Measurements from ENCODE around the gene SYNJ2. TPM values are rescaled to one million over a fixed set of nuclear protein-coding genes. Genes with fewer than 3 reads are reported as not detected.
A peak's percentile ranks its signal among the peaks of the same experiment; 100 is the strongest.
"Not testable (repeated sequence)": the region's sequence is repeated elsewhere in the genome, so short reads cannot be mapped to it uniquely, and the experiment has no call there.

The SYNJ2 gene, protein sequence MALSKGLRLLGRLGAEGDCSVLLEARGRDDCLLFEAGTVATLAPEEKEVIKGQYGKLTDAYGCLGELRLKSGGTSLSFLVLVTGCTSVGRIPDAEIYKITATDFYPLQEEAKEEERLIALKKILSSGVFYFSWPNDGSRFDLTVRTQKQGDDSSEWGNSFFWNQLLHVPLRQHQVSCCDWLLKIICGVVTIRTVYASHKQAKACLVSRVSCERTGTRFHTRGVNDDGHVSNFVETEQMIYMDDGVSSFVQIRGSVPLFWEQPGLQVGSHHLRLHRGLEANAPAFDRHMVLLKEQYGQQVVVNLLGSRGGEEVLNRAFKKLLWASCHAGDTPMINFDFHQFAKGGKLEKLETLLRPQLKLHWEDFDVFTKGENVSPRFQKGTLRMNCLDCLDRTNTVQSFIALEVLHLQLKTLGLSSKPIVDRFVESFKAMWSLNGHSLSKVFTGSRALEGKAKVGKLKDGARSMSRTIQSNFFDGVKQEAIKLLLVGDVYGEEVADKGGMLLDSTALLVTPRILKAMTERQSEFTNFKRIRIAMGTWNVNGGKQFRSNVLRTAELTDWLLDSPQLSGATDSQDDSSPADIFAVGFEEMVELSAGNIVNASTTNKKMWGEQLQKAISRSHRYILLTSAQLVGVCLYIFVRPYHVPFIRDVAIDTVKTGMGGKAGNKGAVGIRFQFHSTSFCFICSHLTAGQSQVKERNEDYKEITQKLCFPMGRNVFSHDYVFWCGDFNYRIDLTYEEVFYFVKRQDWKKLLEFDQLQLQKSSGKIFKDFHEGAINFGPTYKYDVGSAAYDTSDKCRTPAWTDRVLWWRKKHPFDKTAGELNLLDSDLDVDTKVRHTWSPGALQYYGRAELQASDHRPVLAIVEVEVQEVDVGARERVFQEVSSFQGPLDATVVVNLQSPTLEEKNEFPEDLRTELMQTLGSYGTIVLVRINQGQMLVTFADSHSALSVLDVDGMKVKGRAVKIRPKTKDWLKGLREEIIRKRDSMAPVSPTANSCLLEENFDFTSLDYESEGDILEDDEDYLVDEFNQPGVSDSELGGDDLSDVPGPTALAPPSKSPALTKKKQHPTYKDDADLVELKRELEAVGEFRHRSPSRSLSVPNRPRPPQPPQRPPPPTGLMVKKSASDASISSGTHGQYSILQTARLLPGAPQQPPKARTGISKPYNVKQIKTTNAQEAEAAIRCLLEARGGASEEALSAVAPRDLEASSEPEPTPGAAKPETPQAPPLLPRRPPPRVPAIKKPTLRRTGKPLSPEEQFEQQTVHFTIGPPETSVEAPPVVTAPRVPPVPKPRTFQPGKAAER (N-terminal part only)
- total RNA-seq, result 15.4 TPM

DNA sequence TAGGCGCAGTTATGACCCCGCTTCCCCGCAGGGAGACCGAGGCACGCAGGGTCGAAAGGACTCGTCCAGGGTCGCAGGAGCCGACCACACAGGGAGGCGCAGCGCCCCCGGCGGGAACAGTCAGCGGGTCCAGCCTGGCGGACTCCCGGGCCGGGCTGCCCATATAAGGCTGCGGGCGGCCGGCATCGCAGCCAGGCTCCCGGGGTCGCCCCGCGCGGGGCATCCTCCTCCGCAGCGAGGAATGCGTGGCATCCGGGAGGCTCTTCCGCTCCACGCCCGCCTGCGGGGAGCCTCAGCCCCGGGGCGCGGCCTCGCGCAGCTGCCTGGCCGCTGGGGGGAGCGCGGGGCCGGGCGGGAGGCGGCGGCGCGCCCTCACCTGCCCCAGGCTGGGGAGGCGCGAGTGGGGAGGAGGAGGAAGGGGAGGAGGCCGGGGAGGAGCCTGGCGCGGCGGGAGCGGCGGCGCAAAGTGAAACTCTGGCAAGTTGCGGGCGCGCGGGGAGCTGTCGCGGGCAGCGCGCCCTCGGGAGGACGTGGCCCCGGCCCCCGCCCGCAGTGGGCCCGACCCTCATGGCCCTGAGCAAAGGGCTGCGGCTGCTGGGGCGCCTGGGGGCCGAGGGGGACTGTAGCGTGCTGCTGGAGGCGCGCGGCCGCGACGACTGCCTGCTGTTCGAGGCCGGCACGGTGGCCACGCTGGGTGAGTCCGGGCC, at the start of gene SYNJ2:
Gene SYNJ2 (plus strand): TSS at position 469 of the 707 bp plus-strand sequence. CDS start 99 bp downstream, at position 568.
- peak; percentile 81 for DNase-seq

DNA sequence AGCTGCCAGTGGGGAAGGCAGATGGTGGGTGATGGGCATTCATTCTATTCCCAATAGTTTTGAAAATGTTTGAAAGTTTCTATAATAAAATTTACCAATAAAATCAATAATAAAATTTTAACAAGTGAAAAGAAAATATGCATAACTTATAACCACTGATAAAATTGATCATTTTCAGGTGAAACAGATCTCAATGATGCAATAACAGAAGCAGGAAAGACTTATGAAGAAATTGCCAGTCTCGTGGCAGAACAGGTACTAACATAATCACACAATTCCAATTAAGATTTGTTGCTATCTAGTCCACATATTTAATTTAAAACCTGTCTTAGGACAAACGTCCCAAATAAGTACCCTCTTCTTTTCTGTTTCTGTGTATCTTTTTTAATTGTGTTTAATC, 45.9 kb upstream of the SYNJ2 start:
- DNase-seq, result no peak

DNA sequence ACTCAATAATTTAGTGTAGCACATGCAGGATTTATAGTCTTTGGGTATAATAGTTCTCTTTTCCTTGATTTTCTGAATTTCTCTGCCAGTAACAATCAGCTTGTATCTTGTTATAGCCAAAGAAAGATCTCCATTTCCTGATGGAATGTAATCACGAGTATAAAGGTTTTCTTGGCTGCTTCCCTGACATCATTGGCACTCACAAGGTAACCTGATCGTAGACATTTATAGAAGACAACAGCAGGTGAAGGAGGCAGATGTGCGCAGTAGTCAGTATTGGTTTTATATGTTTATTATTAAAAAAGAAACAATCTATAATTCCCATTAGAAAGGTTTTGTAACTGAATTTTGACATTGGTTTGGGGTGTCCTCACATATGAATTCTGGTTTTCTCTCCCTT, 44.3 kb upstream of the SYNJ2 start:
- DNase-seq, result no peak

DNA sequence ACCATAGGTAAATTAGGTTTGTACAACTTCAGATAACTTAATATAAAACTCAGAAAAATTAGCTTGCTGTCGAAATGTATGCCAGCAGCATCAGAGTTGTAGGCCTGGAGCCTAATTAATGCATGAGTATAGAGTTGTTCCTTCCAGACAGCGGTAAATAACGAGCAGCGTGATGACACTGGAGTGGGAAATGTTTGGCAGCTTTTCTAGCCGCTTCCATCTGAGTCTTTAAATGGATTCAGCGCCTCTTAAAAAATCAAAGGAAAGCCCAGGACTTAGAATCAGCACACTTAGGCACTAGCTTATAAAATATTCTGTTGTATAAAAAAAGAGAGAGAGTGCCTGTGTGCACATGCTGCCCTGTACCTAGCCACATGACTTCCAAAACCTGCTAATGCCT, 43.7 kb upstream of the SYNJ2 start:
- DNase-seq, result no peak

DNA sequence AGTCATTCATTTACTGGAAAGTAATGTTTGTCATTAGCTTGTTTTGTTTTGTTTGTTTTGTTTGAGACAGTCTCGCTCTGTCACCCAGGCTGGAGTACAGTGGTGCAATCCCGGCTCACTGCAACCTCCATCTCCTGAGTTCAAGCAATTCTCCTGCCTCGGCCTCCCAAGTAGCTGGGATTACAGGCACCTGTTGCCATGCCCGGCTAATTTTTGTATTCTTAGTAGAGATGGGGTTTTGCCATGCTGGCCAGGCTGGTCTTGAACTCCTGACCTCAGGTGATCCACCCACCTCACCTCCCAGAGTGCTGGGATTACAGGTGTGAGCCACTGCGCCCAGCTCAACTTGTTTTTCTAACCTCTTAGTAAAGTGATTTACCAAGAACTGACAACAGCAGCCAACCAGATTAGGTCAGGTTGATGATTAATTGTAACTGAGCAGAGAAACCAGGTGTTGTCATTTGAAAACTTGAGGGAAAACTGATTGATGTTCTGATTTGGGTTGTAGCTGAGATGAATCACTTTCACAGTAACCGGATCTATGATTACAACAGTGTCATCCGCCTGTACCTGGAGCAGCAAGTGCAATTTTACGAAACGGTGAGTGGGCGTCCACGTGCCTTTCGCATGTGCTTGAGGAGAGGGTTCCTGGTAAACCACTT, 41.2 kb upstream of the SYNJ2 start:
- not testable (repeated sequence) for DNase-seq

DNA sequence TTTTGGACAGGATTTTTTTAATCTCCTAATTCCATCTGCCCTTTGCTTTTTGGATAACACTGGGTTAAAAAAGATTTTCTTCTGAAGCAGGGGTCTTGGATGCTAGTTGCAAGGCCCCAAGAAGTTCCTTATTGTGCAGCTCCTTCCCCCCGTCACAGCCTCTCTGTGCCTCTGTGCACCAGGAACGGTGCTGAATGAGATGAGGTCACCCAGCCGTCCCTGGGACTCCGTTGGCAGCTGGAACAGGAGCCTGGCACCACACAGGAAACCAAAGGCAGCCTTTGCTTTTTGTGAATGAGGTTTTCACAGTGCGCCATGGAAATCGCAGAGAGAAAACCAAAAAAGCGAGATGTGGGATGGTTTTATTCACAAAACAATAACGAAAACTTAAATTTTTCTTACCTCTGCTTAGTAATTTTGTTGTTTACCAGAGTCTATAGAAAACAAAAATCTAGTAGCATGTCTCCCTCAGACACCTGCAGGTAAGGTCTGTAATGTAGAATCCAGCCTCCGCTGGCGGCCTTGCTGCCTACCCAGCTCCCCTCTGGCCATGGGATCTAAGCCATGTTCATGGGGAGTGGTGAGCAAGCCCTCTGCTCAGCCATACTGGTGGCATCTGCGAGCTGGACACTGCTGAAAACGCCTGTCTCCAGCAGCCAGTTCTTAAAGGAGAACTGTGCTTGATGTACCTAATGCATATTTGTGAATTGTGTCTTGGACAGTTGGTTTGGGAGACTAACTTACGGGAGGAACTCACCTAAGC, 40.4 kb upstream of the SYNJ2 start:
- DNase-seq, result no peak

DNA sequence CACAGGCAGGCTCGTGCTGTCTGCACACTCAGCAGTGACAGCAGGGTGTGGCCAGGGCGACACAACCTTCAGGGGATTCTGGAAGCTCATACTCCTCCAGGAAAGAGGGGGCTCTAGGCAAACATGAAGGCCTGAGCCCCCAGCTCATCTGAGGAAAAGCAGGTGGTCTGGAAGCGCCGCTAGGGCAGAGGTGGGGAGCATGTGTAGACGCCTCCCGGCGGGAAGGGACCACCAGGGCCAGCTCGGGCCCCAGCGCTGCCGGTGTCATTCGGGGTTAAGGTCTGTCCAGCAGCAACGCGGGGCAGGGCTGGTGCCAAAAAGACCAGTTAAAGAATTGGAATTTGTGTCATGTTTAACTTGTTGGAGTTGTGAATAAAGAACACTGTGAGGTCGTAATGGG, 39.3 kb upstream of the SYNJ2 start:
- no peak for DNase-seq

DNA sequence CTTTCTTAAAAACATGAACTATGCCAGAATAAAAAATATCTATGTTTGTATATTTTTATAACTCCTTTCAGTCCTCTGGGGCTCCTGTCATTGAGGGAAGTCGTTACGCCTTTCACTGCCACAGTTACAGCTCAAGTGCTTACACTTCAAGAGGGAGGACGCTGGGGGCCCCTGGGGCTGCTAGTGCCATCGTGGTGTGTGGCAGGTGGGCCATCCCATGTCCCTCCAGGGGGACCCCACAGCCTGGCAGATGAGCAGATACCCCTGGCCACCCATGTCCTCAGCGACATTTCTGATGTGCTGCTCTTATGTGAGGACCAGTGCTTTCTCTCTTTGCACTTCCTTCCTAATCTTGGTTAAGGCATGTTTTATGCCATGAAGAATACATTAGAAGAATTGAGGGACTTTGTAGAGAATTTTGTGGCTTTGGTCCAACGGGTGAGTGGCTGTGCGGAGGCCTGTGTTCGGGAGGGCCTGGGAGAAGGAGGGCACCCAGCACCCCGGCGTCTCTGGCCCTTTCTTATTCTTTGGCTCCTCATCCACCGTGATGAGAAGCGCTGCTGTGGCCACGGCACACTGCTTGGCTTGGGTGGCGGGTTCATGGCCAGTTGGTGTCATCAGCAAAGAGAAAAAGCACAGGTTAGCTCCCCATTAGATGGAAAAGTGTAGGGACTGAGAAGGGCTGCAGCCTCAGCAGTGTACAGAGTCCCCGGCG, 38.3 kb upstream of the SYNJ2 start:
- no peak for DNase-seq

DNA sequence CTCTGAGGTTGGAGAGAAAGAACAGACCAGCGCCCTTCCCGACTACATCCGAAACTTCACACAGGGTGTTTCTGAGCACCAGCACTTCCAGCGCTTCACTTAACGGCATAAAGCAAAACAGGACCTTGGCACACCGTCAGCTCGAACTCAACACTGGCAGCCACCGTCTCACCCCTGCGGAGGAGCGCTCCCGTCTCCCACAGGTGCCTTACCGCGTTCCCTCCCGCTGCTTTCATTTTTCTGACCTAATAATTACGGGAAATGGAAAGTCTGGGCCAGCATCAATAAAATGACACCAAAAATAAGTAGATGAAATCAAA, 37.7 kb upstream of the SYNJ2 start:
- no peak for DNase-seq

DNA sequence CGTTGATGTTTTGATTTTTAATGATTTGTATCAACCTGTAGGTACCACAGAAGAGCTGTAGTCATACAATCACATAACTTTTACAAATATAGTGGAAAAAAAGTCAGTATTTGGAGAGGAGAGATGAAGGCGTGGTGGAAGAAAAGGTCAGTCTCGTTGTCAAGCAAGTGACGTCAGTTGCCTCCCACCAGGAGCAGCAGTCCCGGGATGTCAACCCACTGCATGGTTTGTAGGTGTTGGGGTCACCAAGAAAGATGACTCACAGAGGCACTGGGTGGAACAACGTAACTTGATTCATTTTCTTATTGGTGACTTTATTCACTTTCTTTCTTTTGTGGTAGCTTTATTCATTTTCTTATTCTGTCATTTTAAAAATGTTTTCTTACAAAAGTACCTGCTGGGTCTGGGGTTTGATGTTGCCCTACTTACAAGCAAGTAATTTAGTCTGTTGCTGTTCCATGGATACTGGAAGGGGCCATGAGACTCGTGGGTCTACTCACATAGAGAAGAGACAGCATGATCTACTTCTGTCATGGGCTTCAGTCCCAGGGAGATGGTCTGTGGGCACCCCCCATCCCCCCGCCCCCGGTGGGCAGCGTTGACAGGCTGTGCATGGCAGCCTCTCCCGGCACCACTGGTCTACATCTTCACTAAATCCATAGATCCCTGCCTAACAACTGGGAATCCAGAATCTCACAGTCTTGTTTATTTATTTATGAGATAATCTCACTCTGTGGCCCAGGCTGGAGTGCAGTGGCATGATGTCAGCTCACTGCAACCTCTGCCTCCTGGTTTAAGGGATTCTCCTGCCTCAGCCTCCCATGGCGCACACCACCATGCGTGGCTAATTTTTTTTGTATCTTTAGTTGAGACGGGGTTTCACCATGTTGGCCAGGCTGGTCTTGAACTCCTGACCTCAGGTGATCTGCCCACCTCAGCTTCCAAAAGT, 36.4 kb upstream of the SYNJ2 start:
- no peak for DNase-seq

DNA sequence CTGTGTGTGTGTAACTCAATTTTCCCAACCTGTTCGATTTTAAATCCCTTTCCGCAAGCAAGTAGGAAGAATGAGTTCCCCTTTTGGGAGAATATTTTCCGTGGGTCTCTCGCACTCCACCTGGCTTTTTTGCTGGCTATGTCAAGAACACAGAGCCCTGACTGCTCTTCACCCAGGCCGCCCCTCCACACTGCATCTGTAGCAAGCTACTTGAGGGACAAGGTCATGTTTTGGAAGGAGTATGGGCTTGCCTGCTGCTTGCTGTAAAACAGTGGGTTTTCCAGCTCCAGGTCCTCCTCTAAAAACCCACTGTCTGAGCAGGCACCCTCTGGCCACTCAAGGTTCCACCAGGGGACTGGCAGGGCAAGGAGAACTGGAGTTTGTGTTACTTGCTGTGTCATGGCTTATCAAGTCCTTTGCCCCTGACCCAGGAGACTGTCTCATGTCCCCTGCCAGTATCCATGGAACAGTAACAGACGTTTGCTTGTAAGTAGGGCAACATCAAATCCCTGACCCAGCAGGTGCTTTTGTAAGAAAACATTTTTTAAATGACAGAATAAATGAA, 35.5 kb upstream of the SYNJ2 start:
- DNase-seq, result no peak

DNA sequence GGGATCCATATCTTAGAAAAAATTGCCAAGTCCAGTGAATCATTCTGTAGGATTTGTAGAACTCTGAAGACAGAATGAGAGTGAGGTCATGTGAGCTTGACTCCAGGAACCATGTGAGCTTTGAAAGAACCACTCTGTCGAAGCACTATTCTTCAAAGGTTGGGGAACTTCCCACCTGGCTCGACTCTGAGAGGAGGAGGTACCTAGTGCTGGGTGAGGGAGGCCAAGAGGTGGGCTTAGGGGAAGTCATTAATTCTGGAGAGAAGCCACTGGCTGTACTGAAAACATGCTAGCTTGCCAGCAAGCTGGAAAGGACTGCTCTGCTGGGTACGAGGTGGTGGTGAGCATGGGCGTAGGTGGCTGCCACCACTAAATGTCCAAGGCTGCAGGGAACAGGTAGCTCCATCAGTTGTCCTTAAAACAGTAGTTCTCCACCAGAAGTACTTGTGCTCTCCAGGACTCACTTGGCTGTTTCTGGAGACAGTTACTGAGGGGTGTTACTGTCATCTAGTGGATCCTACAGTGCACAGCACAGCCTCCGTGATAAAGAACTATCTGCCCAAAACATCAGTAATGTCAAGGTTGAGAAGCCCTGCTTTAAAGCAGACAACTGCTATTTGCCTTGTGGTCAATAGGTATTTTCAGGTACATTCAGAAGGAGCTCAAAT, 34.7 kb upstream of the SYNJ2 start:
- peak; percentile 46 for DNase-seq

DNA sequence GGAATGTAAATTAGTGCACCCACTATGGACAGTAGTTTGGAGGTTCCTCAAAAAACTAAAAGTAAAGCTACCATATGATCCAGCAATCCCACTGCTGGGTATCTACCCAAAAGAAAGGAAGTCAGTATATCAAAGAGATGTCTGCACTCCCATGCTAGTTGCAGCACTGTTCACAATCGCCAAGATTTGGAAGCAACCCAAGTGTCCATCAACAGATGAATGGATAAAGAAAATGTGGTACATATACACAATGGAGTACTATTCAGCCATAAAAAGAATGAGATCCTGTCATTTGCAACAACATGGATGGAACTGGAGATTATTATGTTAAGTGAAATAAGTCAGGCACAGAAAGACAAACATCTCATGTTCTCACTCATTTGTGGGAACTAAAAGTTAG, 30.8 kb upstream of the SYNJ2 start:
- DNase-seq, result not testable (repeated sequence)

DNA sequence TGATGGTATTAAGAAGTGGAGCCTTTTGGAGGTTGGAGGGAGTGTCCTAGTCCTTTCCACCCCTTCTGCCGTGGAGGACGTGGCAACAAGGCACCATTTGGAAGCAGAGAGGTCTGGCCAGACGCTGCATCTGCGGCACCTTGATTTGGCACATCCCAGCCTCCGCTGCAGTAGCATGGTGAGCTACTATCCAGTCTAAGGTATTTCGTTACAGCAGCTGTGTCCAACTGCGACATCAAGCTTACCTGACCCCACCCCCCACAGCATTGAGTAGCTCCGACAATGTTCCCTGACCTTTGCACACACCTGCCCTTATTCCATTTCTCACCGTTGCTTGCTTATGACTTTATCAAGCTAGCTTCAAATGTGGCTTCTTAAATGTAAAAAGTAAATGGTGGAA, 29.8 kb upstream of the SYNJ2 start:
- no peak for DNase-seq

DNA sequence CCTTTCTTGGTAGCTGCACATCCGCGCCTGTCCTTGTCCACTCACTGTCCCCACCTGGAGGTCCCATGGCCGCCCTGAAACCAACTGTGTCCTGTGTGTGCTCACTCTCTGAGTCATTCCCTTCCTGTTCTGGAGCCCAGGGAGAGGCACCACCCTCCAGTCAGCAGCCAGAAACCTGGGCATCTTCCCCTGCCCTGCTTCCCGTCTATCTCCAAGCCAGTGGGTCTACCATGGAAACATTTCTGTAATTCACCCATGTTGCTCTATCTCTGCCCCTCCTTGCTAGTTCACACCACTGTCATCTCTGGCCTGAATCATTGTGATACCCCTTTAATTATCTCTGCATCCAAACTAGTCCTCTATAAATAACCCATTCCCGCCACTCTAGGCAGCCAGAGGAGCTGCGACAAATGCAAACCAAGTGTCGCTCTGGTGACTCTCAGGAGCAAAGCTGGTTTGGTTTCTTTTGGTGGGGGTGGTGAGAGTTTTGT, 28.8 kb upstream of the SYNJ2 start:
- no peak for DNase-seq

DNA sequence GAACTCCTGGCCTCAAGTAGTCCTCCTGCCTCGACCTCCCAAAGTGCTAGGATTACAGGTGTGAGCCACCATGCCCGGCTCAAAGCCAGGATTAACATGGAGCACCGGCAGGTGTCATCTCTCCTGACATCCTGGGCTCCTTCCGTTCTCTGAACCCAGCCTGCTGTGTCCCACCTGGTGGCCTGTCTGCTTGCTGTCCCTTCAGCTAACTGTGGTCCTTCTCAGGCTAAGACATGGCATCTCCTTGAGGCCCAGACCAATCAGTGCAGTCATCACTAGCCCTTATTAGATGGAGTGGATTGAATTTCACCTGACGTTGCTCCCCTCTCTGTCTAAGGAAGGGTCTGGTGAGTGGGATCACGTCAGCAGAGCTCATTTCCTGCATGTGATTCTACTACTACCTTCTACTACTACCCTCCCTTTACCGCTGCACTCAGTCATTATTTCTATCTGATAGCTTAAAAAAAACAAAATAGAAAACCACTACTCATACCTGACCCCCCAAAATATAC, 28.0 kb upstream of the SYNJ2 start:
- DNase-seq, result no peak
